Islet of Langerhans (tissue), 1 donor: ENCODE measurements around the gene TNKS2.
"Not testable (repeated sequence)": the region's sequence is repeated elsewhere in the genome, so short reads cannot be mapped to it uniquely, and the experiment has no call there.

ENCODE experiments used
- FAIRE-seq: peaks from one replicate; lab custom pipeline; 2011; peaks lifted over from hg19 to GRCh38; lab: Jason Lieb, UNC

TNKS2 gene

DNA sequence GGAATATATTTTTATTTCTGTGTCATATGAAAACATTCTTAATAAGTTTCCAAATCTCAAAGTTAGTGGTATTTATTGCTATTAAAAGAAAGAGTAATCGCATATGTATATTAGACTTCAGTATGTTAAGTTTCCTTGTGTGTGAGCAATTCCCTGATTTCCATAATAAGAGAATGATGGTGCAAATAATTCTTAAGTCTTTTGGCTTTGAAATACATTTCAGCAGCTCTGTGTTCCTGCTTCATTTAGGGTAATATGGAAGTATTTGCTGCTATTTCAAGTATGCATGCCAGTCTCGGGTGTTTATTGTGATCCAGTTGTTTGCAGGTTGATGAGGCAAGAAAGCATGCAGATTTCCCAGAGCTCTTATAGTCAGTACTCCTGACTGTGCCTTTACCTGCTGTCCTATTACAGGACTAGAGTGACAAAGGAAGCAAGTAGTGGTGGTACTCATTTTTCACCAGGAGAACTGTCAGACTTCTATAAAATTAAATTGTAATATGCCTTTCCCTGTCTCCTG lies 67.4 kb downstream of the TNKS2 start:
- no peak for FAIRE-seq

DNA sequence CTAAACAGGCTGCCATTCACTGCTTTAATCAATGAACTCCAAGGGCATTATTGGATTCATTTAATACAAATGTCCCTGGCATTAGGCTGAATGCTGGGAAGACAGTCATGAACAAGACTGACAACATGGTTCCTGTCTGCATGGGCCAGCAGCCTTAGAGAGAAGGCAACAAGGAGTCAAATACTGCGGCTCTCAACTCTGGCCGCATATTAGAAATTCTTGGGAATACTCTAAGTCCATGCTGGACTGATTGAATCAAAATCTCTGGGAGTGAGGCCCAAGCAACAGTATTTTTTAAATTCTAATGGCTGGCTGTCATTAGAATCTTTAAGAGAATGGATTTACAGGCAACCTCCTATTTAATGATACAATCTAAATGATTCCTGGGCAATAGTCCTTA lies 76.9 kb downstream of the TNKS2 start:
- FAIRE-seq, result no peak

DNA sequence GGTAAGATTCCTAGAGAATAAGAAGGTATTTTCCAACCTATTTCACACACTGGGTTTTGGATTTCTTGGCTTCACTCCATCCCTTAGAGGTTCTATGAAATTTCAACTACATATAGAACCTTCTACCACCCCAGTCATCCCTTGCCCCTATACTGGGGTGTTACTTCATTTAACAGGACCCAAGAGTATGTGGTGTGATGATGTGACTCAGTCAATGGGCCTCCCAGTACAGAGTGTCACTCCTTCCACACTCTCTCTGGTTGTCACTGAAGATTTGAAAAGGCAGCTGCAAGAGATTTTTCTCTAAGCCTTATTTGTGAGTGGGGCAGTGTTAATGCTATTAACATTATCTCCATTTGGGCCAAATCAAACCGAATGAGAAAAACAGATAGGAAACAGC lies 77.6 kb downstream of the TNKS2 start:
- no peak for FAIRE-seq

DNA sequence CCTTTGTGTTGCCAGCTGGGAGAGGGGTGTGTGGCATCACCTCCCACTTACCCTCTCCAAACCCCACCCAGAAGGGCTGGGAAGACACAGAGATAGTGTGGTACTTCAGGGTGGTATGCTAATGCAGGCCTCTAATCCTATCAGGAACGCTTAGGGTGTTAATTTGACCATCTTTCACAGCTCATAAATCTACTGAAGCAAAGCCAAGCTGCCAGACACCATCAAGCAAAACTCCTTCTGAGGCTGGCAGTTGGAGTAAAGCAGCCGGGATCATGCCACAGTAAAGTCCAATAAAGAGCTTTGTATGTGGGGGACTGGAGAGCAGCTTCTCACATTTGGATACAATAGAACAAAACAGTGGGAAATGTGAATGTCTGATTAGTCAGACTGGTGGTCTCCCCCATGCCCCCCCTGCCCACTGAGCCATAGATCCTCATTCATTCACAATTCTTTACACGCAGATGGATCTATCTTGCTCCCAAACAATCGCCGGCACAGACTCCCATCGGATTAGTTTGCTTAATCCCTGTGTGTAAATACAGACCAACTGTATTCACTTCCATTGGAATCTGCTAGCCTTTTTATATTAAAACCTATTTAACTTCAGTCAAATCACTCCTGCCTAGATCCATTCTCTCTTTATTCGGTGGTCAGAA lies 81.4 kb downstream of the TNKS2 start:
- no peak for FAIRE-seq

DNA sequence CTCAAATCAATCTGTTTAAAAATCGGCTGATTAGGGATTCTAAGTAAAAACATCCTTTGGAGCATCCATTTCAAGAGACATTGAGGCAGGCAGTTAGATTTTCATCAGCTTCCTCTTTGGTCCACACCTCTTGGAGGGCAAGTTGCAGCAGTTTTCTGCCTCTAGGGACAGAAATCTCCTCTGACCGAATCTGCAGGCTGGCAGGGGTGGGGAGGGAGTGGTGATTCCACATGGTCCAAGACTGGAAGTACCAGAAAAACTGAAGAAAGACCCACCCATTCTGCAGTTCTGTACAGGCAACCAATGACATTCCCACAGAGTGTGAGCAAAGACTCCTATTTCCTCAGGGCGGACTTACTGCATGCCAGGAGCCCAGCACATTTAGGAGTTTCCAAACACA lies 82.1 kb downstream of the TNKS2 start:
- no peak for FAIRE-seq

DNA sequence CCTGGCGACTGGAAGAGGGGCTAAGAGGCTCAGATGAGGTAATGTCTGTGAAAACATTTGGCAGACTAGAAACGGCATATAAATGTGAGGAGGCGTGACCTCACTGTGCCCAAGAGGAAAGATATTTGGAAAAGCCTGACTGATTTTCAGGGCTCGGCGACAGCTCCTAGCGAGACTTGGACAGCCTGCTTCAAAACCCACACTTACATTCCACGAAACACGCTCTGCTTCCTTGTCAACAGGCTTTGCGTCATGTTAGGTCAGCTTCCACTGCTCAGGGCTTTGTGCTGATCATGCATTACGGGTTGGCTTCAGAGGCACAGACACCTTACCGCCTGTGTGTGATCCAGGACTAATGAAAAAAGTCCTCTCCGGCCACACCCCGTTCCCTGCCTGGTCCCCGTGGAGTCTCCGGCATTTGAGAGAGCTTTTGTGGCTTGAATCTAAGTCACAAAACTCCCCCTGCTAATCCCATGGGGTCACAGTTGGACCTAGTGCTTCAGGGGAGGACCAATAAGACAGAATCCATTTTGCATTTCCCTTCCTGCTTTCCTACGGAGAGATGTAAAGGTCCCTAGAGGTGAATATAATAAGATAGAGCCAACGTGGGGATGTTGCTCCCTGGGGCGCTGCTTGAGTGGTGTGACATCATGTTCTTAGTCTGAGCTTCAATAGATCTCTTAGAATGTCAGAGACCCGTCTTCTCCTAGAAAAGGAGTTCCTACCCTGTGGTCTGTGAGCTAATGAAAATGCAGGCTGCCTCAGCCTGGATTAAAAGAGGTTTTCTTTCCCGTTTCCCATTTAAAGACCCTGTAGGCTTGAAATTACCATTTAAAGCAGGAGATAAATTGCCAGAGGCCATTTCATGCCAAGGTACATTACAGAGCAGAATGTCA lies 85.6 kb downstream of the TNKS2 start:
- peak; percentile 27 for FAIRE-seq

DNA sequence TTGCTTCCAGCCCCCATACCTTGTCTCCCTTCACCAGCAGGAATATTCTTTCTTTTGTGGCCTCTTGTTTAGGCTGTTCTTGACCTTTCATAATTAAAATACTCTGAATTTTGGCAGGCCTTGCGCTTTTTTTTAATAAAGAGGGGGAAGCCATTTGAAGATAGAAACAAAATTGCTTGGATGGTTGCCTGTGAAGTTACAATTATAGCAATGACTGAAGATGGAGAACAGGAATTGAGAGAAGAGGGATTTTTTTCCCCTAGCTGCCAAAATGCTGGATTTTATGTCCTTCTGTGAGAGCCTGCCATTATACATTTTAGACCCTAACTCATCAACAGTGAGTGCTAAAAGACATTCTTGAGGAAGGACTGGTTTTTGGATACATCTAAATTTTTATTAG lies 86.3 kb downstream of the TNKS2 start:
- no peak for FAIRE-seq

DNA sequence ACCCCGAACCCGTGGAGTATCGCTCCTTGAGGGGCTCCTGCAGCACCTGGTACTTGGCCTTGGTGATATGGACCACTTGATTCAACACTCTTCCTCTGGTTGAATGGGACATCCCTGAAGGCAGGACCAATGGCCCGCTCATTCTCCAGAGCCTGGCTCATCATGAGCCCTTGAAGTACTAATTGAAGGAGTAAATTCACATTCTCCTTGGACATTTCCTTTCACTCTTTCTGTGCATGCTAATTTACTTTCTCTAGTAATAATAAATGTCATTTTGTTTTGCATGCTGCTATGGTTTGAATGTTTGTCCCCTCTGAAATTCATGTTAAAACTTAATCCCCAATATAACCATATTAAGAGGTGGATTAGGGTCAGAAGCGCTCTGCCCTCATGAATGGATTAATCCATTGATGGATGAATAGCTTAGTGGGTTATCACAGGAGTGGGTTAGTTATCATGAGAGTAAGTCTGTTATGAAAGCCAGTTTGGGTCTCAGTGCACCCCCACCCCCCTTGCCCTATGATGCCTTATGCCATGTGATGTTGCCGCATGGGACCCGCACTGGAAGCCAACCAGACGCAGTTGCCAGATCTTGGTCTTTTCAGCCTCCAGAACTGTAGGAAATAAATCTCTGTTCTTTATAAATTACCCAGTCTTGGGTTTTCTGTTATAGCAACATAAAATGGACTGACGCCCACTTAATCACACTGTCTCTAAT lies 87.3 kb downstream of the TNKS2 start:
- FAIRE-seq, result no peak

DNA sequence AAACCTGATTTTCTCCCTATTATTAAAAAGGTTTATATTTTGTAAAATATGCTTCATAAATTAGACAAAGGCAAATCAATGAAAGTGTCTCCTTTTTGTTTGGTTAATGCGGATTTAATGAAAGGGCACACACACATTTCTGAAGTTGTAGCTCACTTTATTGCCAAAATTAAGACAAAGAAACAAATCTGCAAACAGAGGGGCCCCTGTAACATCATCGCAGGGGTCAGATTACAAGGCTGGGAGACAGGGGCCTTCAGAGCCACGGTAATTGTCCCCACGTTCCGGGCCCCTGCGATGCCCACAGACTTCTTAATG lies 88.7 kb downstream of the TNKS2 start:
- no peak for FAIRE-seq

DNA sequence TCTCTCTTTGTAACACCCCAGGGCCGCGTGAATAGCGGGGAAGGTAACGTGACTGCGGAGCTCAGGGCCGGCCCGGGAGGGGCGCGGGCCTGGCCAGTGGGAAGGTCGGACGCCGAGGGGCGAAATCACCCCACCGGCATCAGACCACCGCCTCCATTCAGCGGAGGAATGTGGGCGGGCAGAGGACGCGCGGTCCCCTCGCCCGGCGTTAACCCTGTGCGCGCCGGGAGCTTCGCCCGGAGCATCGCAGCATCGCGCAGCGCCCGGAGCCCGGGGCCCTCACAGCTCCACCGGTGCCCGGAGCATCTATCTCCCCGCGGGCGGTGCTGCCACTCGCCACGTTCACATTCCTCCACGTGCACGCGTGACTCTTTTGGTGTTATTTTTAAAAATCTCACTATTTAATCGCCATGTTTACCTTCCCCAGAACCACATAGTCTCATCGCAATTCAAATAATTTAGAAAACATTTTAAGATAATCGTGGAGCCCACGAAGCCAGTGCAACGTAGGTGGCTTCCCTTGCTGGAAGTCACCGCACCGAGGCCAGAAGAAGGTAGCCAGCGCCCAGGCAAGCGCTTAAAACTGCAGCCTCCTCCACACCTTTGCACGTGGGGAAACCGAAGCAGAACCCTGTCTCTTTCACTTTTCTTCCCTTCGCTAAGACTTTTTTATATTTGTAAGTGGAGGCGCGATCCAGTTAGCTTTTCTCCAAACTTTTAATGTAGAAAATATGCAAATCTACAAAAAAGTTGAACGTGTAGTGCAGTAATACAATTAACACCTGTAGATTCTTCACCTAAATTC lies 89.2 kb downstream of the TNKS2 start:
- FAIRE-seq, result no peak

DNA sequence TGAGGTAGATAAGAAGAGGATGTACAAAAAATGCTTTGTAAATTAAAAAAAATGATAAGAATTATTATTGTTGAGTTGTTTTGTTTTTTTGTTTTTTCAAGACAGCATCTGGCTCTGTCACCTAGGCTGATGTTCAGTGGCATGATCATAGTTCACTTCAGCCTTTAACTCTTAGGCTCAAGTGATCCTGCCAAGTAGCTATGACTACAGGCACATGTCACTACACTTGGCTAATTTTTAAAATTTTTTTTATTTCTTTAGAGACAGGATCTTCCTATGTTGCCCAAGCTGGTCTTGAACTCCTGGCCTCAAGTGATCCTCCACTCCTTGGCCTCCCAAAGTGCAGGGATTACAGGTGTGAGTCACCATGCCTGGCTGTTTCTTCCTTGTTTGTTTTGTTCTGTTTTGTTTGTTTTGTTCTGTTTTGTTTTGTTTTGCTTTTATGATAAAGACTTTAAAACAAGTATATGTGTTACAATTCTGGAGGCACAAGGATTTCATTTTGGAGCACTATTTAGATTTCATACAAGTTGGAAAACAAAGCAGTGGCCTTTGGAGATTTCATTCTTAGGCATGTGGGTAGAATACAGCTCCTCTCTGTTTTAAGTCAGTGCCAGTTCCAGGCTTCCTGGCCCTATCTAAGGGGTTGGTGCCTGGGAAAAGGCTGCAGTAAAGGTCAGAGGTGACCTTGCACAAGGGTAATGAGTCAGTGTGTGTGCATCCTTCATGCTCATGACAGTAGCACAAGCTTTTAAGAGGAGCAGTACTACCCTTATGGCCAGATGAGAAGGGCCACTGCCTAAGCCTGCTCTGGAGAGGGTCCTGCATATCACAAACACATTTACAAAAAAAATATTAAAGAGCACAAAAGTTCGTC lies 93.1 kb downstream of the TNKS2 start:
- no peak for FAIRE-seq

DNA sequence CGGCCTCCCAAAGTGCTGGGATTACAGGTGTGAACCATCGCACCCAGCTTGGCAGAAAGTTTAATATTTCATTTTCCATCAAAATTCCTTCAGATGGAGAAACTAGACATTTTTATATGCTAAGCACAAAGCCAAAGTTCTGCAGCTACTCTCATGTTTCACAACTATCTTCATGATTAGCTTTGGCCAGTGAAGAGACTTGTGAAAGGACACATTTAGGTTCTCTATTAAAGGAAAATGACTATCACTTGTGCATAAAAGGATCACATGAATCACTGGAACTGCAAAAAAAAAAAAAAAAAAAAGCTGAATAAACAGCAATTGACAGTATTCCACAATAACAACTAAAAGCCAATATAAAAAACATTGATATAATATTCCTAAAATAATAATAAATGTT lies 94.8 kb downstream of the TNKS2 start:
- no peak for FAIRE-seq

DNA sequence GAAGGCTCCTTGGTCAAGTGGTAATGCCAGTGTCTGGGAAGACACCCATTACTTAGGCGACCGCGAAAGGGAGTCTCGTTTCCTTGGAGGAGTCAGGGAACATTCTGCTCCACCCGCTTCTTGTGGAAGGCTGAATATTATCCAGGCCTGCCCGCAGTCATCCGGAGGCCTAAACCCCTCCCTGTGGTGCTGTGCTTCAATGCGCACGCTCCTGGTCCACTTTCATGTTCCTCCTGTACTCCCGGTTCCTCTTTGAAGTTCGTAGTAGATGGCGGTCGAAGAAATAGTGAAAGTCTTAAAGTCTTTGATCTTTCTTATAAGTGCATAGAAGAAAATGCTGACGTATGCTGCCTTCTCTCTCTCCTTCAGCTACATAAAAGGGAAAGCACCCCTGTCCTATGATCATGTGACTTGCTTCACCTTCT lies 96.0 kb downstream of the TNKS2 start:
- not testable (repeated sequence) for FAIRE-seq

DNA sequence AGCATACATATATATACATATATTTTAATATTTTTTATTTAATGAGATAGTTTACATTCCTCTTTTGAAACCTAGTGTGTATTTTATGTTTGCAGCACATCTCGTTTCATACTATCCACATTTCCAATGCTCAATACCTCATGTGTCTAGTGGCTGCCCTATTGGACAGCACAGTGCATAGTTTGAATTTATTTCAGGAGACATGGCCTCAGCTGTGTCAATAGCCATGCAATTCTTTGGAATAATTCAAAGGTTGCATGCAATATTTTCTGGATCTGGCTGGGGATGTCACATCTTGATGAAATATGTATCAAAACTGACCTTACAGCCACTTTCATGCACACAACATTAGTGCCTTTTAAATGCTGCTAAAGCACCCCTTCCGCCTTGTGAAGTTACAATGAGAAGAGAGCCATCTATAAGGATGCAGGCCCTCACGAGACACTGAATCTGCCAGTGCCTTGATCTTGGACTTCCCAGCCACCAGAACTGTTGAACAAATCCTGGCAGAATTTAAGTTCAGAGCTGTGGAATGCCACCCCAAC lies 98.1 kb downstream of the TNKS2 start:
- no peak for FAIRE-seq

DNA sequence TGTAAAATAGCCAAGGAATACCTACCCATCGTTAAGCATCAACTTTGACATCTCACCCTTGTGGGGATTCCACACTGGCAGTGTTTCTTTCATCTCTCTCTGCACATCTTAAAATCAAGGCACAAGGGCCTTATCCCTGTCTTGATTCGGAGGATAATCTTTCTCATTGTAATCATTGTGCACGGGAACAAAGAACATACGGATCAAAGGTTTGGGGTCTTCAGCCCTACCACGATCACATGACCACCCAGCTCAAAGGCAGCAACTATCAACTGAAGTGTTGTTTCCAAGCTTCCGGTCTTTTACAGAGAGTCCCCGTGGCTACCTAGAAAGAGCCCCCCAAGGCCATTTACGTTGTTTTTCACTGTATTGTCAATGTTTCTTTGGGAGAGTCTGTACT lies 99.2 kb downstream of the TNKS2 start:
- FAIRE-seq, result no peak

DNA sequence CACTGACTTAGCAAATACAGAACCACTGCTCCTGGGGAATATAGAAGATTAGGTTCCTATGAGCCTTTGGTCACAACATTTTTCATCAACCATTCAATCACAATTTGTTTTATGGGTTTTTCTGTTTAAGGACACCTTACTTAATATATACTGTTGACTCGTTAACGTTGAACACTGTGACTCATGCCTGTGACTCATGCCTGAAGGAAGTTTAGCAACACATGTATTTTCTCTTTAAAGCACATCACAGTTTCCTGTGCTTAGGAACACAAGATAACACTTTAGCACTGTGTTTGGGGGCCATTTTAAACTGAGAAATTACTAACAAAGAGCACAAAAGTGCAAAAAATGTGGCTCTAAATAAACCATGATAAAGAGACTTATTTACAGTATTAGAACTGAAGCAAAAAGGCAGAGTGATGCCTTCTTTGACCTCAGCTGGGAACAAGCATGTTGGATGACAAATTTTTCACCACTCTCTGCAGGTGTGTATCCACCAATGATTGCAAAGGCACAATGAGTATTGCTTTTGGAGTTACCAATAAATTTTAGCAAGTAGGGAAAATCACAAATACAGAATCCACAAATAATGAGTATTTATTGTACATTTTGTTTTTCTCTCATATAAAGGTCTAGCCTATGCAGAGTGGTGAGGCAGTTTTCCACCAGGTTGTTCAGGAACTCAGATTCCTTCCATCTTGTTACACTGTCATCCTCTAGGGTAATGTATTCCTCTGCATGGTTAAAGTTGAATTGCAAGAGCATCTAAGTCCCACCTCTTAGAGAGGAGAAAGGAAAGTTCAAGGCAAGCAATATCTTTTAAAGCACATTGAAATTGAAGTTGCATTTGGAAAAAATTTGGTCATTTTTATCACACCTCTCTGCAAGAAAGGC lies 103.8 kb downstream of the TNKS2 start:
- FAIRE-seq, result peak; percentile 97

DNA sequence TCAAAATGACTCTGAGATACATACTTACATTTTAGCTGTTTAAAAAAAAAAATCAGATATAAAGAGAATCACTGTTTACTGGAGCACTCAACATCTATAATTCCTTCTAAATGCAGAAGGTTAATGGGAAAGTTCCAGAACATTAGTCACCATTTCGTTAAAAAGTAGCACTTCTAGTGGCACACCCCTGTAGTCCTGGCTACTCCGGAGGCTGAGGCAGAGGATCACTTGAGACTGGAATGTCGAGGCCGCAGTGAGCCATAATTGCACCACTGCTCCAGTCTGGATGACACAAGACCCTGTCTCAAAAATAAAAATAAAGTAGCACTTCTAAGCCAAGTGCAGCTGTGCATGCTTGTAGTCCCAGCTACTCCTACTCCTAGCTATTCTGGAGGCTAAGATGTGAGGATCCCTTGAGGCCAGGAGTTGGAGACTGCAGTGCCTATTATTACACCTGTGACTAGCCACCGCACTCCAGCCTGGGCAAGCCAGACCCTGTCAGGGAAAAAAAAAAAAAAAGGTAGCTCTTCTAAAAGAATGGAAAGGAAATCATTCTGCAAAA lies 108.9 kb downstream of the TNKS2 start:
- FAIRE-seq, result no peak

DNA sequence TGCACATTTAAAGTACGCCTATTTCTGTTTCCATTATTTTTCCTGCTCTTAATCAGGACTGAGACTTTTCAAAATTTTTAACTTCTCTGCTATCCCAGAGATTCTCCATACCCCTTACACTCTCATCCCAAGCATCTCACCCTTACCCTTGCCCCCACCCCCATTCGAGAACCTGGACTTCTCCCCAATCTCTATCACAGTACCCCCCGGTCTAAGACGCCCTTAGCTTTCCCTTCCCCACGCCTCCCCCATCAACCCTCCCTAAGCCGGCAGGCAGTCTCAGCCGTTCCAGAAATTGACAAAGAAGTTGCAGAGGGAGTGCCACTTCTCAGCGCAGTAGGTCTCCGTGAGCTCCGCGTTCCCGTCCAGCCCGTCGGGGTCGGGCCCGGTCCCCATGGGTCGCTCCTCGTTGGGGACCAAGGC lies 109.7 kb downstream of the TNKS2 start:
- FAIRE-seq, result no peak

DNA sequence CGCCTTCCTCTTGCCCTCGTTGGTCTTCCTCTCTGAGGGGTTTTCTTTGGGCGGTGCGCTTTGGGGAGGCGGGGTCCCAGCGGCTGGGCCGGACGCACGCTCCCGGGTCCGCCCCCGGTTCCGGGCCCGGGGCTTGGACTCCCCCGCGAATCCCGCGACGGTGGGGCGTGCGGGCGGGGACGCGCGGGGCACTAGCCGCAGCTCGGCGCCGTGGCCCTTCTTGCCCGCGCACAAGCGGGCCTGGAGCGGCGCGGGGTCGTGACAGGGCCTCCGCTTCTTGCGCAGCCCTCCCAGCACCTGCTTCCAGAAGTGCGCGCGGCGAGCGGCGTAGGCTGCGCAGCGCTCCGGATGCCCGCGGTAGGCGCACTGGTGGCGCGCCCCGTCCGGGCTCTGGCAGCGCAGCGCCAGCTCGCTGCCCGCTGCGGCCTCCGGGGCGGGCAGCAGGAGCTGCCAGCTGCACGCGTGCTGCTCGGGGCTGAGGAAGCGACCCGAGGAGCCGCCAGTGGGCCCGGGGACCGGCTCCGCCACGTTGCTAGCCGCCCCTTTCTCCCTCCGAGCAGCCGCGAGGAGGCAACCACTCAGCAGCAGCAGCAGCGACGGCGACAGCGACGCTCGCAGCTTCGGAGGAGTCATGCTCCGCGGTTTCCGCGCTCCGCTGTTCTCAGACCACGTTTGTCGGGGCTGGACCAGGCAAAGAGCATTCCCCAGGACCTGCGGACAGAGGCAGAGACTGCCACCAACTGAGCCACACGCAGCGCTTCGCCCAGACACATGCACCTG lies 110.3 kb downstream of the TNKS2 start:
- FAIRE-seq, result no peak
